Type B pancreatic cell (in vitro differentiated cells): Measurements from ENCODE around the gene GALM. TPM values are rescaled to one million over a fixed set of nuclear protein-coding genes. Genes with fewer than 3 reads are reported as not detected.
"Not testable (repeated sequence)": the region's sequence is repeated elsewhere in the genome, so short reads cannot be mapped to it uniquely, and the experiment has no call there.

Experiments used
- DNase-seq: peaks from one replicate; pipeline ENCODE4 v3.0.0; 2021; ENCODE audit warnings: mixed read lengths; ENCODE audit not compliant: unreplicated experiment; ENCODE audit errors: extremely low spot score
- H3K27ac Mint-ChIP-seq: 2 replicates; pipeline ENCODE4 v1.8.0; 2021; ENCODE audit warnings: mild to moderate bottlenecking, mixed read lengths
- H3K27me3 Mint-ChIP-seq: 2 replicates; pipeline ENCODE4 v1.8.0; 2021; ENCODE audit warnings: mixed read lengths
- H3K36me3 Mint-ChIP-seq: 2 replicates; pipeline ENCODE4 v1.8.0; 2021; ENCODE audit warnings: mixed read lengths
- H3K4me1 Mint-ChIP-seq: one replicate; pipeline ENCODE4 v1.8.0; 2021; ENCODE audit warnings: mixed read lengths; ENCODE audit not compliant: unreplicated experiment
- H3K4me3 Mint-ChIP-seq: 2 replicates; pipeline ENCODE4 v1.8.0; 2021; ENCODE audit warnings: mild to moderate bottlenecking, mixed read lengths
- H3K9me3 Mint-ChIP-seq: 2 replicates; pipeline ENCODE4 v1.8.0; 2021; ENCODE audit warnings: mixed read lengths
- CTCF ChIP-seq: fragments of 200-600 bp; sonication (generic); conservative IDR thresholded peaks from 2 replicates; pipeline ENCODE4 v1.5.0; 2021; ENCODE audit warnings: antibody characterized with exemption, mild to moderate bottlenecking
- total RNA-seq: library from RNA; stranded (reverse); gene quantifications from 2 replicates; pipeline ENCODE4 v1.2.1, GENCODE V29; 2021; ENCODE audit warnings: low replicate concordance

GALM gene
- total RNA-seq, 1 donor from 2014 or later, result 16.1 TPM

GRCh38 chr2:38701542-38701941, 35.6 kb downstream of the GALM start:
- H3K36me3 Mint-ChIP-seq, result peaks cover 5% of the 10 kb centered on the region
- peaks cover 4% of the 10 kb centered on the region for H3K4me1 Mint-ChIP-seq
- H3K27ac Mint-ChIP-seq, result no peak overlapping the region
- TF ChIP-seq CTCF, result no peak
- peaks cover 5% of the 10 kb centered on the region for H3K9me3 Mint-ChIP-seq
- H3K4me3 Mint-ChIP-seq, result no peak overlapping the region
- no peak for DNase-seq
- H3K27me3 Mint-ChIP-seq, result no peaks in the 10 kb centered on the region

DNA sequence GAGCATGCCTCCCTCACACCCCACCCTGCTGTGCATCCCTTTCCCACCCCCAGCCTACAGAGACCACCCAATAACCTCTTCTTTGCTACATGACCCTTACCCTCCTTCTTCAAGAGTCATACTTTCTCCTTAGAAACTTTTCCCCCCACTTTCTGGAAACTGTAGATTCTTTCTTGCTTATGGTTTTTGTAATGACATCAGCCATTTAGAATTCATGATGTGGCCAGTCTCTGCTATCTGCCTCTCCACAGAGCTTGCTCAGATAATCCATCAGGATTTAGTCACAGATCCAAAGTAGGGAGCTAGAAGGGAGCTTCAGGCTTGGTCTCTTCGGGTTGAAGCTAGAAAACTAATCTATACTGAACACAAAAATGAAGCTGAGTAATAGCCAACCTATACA, 36.5 kb downstream of the GALM start:
- H3K4me3 Mint-ChIP-seq, result peak overlapping the region; percentile 40
- no peak overlapping the region for H3K27ac Mint-ChIP-seq
- peaks cover 5% of the 10 kb centered on the region for H3K9me3 Mint-ChIP-seq
- H3K27me3 Mint-ChIP-seq, result no peaks in the 10 kb centered on the region
- no peak for TF ChIP-seq CTCF
- DNase-seq, result no peak
- peaks cover 5% of the 10 kb centered on the region for H3K36me3 Mint-ChIP-seq
- H3K4me1 Mint-ChIP-seq, result peaks cover 4% of the 10 kb centered on the region

- H3K9me3 Mint-ChIP-seq, H3K4me3 Mint-ChIP-seq, H3K36me3 Mint-ChIP-seq, DNase-seq, H3K27me3 Mint-ChIP-seq, H3K27ac Mint-ChIP-seq, H3K4me1 Mint-ChIP-seq: not testable (repeated sequence)
Observed at GRCh38 chr2:38703336-38703735, 37.4 kb downstream of the GALM start.

DNA sequence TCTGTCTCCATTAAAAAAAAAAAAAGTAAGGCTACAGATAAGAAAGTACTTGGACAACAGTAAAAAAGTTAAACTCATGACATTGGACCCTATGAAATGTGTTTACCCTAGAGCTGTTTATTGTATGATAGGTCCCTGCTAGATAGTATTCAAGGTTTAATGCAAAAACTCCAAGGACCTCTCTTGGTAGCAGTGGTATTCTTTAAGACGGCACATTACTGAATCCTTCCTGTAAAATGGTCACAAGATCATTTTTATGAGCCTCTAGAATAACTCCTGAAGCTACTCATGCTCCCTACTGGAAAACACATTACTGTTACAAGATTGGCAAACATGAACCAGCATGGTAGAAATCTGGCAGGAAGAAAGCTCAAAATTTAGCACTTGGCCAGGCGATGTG, 38.8 kb downstream of the GALM start:
- Mint-ChIP-seq H3K4me3 (no peak overlapping the region), H3K27ac (no peak overlapping the region), H3K27me3 (no peaks in the 10 kb centered on the region), H3K9me3 (peaks cover 5% of the 10 kb centered on the region), H3K36me3 (peaks cover 5% of the 10 kb centered on the region), H3K4me1 (peaks cover 8% of the 10 kb centered on the region)
- no peak for DNase-seq
- TF ChIP-seq CTCF, result no peak

DNA sequence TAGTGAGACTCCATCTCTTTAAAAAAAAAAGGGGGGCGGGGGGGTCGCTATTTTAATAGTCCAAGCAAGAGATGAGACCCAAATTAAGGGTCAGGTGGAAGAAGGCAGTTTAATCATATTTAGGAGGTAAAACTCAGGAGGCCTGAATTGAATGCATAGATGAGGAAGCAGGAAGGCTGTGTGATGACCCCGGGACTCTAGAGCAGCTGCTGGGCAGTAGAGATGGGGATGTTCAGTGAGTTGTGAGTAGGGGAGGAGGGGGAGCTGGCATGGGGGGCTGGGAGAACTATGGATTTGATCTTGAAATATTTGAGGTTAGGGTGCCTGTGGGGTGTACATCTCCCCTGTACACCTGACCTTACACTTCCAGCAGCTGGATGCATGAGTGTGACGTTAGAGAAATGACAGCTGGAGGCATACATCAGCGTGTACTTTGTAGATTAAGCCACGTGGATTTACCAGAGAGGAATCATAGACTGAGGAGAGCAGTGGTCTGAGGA, 41.0 kb downstream of the GALM start:
- H3K36me3 Mint-ChIP-seq, result peaks cover 11% of the 10 kb centered on the region
- no peaks in the 10 kb centered on the region for H3K27me3 Mint-ChIP-seq
- peaks cover 10% of the 10 kb centered on the region for H3K9me3 Mint-ChIP-seq
- H3K27ac Mint-ChIP-seq, result no peak overlapping the region
- no peak for TF ChIP-seq CTCF
- no peak overlapping the region for H3K4me3 Mint-ChIP-seq
- no peak for DNase-seq
- H3K4me1 Mint-ChIP-seq, result peaks cover 8% of the 10 kb centered on the region

DNA sequence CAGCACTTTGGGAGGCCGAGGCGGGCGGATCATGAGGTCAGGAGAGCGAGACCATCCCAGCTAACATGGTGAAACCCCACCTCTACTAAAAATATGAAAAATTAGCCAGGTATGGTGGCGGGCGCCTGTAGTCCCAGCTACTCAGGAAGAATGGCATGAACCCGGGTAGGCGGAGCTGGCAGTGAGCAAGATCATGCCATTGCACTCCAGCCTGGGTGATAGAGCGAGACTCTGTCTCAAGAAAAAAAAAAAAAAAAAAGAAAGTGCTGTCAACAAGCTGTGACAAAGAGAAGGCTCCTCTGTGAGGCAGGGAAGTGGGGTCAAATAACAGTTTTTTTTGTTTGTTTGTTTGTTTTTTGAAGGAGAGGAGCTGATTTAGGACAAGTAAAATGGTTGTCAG, 42.6 kb downstream of the GALM start:
- H3K27me3 Mint-ChIP-seq, DNase-seq, H3K4me3 Mint-ChIP-seq, H3K27ac Mint-ChIP-seq, H3K4me1 Mint-ChIP-seq: not testable (repeated sequence)
- Mint-ChIP-seq H3K36me3 (peaks cover 12% of the 10 kb centered on the region), H3K9me3 (peaks cover 10% of the 10 kb centered on the region)
